ENCODE measurements around the gene C10orf62.

The C10orf62 gene, protein sequence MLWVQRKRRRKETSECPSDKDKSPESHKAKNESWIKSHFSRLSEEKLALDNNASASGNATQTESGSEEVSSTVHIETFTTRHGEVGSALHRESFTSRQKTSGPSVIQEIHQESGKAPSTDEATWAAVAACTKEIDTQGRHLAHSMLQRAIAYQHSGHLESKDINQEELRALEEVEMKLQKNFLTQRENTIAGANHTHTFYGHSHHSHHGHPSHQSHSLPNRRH

DNA sequence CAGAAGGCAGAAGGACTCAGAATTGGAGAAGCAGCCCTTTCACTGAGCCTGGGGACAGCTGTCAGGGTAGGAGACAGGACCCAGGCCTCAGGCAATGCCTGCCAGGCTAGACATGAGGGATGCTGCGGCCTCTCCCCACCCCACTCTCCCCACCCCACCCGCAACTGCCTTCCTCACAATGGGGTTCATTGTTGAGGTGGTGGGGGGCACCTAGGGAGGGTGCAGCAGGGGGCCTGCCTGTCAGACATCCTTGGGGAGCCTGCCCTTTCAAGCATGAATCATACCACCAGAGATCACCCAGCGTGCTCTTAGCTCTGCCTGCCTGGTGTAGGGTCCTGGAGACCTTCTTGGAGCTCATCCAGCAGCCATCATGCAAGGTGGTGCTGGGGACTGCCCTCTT is at the start of gene C10orf62:
C10orf62 (plus strand) TSS at position 243 of the 400 bp plus-strand sequence. CDS start 177 bp downstream, outside the sequence.
- DNase-seq (ENCODE audit: insufficient read length, low spot score) (no peak), FAIRE-seq (no peak)
- TF ChIP-seq CTCF (IDR thresholded peaks at IDR 0.05; ENCODE audit: insufficient read depth, missing control alignments) = no peak

- DNase-seq (ENCODE audit: insufficient read length, low spot score) (no peak), FAIRE-seq (no peak)
- TF ChIP-seq CTCF (IDR thresholded peaks at IDR 0.05; ENCODE audit: insufficient read depth, missing control alignments) = no peak
These were observed 48.6 kb upstream of the C10orf62 start for GRCh38 chr10:97540669-97541500.

GRCh38 chr10:97542169-97543024 is 47.1 kb upstream of the C10orf62 start:
- FAIRE-seq = no peak
- no peak for TF ChIP-seq CTCF (IDR thresholded peaks at IDR 0.05; ENCODE audit: insufficient read depth, missing control alignments)
- DNase-seq (ENCODE audit: insufficient read length, low spot score) = no peak

GRCh38 chr10:97543025-97543546 is 46.4 kb upstream of the C10orf62 start:
- FAIRE-seq (no peak), DNase-seq (ENCODE audit: insufficient read length, low spot score) (no peak)

DNA sequence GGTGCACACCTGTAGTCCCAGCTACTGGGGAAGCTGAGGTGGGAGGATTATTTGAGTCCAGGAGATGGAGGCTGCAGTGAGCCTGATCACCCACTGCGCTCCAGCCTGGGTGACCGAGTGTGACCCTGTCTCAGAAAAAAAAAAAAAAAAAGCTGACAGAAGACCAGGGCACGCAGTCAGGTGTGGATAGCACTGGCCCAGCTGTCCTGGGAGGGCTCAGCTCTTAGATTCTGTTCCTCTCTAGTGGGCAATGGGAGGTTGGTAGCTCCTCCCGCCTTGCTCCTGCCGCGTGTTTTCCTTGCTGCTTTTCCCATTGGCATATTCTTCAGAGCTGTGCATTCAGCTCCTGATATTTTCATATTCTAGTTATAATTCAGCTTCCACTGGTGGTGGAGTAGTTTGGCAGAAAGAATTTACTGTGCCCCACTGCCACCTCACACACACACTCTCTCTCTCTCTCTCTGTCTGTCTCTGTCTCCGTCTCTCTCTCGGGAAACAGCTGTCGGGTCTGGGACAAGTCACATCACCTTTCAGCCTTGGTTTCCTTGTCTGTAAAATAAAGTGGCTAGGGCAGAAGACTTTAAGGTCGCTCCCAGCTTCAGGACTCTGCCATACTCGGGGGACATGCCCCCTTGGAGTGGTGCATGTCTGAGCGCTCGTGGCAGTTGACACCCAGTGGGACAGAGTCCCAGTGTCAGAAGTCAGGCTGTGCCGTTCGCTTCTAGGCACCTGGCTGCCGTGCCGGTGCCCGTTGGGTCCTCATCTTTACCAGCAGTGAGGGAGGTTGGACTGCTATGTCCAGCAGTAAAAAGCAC is 42.9 kb upstream of the C10orf62 start:
- FAIRE-seq (no peak), DNase-seq (ENCODE audit: insufficient read length, low spot score) (no peak)
- no peak for TF ChIP-seq CTCF (IDR thresholded peaks at IDR 0.05; ENCODE audit: insufficient read depth, missing control alignments)

More at GRCh38 chr10:97543025-97543546, 46.4 kb upstream of the C10orf62 start:
- TF ChIP-seq CTCF (IDR thresholded peaks at IDR 0.05; ENCODE audit: insufficient read depth, missing control alignments) = no peak

DNA sequence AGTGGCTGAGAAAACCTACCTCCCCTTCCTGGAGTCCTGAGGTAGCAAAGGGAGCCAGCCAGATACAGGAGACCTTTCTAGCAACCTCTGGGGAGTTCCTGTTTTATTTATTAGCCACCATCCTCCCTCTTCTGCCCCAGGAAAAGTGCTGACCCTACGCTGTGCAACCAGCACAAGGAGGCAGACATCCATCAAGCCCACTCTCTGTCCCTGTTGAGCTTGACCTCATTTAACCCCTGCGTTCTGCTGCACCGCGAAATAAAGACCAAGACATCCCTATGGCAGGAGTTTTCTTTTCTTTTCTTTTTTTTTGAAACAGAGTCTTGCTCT is 42.3 kb upstream of the C10orf62 start:
- TF ChIP-seq CTCF (IDR thresholded peaks at IDR 0.05; ENCODE audit: insufficient read depth, missing control alignments) = no peak
- DNase-seq (ENCODE audit: insufficient read length, low spot score) = no peak
- no peak for FAIRE-seq

All from D721Med (cell line).